T-helper 1 cell treated with Interleukin-12 subunit alpha and Interleukin-12 subunit beta and Interleukin-4 antibody, amounts not matched to agents 30 ng/mL and 1 ng/mL, for 36 hours (primary cell): ENCODE results near the gene MUC21. TPM values are rescaled to one million over a fixed set of nuclear protein-coding genes. Genes with fewer than 3 reads are reported as not detected.
"Not testable (repeated sequence)": the region's sequence is repeated elsewhere in the genome, so short reads cannot be mapped to it uniquely, and the experiment has no call there.

Experiments
- intact Hi-C: fragments of 100-400 bp; cut with micrococcal nuclease; formaldehyde crosslinking; loops from one replicate; pipeline ENCODE4 v1.15.1; 2024
- total RNA-seq: library from RNA; stranded (reverse); gene quantifications from 2 replicates; pipeline ENCODE4 v1.2.3, GENCODE V29; 2022

MUC21 gene
- total RNA-seq, 1 donor from 2014 or later = not detected

DNA sequence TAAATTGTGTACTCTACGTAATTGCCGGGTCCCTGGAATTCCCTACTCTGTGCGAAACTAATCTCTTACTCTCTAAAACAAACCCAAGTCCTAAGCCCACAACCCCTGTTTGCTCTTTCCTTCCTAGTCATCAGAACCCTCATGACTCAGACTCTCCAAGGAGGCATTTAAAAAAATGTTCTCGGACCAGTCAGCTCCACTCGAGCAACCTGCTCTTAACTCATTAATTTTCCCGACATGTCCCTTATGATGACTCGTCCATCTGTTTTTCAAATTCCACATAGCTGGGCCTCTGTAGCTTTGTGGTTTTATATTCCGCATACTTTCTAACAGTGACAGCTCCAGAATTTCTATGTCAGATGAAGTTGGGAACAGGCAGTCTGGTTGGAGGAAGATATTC, 24.2 kb downstream of the MUC21 start:
- intact Hi-C loops = no loop called here

- intact Hi-C loops = no loop called here
These were observed 24.6 kb downstream of the MUC21 start for GRCh38 chr6:31008165-31008564.

DNA sequence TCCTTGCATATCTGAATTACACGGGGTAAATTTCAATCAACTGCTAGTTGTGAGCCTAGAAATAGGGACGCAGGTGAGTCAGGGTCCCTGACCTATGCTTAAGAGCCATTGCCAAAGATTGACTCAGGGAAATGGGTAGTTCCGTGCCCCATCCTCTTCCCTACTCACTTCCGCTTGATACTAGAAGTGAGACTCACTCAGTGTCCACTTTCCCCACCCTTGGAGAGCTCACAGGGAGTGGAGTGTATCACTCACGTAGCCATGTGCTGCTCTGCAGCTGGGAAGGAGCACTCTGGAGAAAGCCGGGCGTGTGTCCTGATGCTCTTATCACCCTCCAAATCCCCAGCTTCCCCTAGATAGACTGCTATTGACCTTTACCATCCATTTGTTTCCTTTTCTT, 26.2 kb downstream of the MUC21 start:
- intact Hi-C loops = no loop called here

GRCh38 chr6:31010393-31011060, 27.0 kb downstream of the MUC21 start, which contains the start of gene MUC22:
Gene MUC22, plus strand, starts transcription at chr6:31010474. Its CDS starts 233 bp downstream, at chr6:31010707.
- intact Hi-C loops = no loop called here

GRCh38 chr6:31011153-31011552, 27.6 kb downstream of the MUC21 start:
- intact Hi-C loops = no loop called here

GRCh38 chr6:31016659-31017299, 33.3 kb downstream of the MUC21 start:
- intact Hi-C loops = no loop called here

DNA sequence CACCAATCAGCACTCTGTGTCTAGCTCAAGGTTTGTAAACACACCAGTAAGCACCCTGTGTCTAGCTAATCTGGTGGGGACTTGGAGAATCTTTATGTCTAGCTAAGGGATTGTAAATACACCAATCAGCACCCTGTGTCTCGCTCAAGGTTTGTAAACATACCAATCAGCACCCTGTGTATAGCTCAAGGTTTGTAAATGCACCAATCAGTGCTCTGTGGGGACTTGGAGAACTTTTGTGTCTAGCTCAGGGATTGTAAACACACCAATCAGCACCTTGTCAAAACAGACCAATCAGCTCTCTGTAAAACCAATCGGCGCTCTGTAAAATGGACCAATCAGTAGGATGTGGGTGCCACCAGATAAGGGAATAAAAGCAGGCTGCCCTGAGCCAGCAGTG, 33.9 kb downstream of the MUC21 start:
- intact Hi-C loops = not testable (repeated sequence)

DNA sequence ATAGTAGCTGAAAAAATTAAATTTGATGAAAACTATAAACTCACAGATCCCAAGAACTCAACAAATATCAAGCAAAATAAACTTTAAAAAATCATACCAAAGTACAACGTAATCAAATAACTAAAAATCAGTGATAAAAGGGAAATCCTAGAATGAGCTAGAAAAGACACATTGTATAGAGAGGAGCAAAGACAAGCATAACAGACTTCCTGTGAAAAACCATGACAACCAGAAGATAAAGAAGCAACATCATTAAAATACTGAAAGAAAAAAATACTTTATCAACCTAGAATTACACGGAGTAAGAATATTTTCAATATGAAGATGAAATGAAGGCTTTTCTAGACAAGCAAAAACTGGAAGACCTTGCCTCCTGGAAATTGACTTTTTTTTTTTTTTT, 36.5 kb downstream of the MUC21 start:
- intact Hi-C loops = no loop called here

- intact Hi-C loops = not testable (repeated sequence)
These were observed 37.2 kb downstream of the MUC21 start for GRCh38 chr6:31020631-31021255.

DNA sequence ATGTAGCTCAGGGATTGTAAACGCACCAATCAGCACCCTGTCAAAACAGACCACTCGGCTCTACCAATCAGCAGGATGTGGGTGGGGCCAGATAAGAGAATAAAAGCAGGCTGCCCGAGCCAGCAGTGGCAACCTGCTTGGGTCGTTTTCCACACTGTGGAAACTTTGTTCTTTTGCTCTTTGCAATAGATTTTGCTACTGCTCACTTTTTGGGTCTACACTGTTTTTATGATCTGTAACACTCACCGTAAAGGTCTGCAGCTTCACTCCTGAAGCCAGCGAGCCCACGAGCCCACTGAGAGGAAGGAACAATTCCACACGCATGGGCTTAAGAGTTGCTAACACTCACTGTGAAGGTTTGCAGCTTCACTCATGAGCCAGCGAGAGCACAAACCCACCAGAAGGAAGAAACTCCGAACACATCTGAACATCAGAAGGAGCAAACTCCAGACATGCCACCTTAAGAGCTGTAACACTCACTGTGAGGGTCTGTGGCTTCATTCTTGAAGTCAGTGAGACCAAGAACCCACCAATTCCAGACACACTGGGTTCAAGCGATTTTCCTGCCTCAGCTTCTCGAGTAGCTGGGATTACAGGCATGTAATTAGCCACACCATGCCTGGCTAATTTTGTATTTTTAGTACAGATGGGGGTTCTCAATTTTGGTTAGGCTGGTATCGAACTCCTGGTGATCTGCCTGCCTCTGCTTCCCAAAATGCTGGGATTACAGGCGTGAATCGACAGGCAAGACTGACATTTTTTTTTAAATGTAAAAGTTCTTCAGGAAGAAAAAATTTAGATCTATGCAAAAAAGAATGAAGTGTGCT, 38.4 kb downstream of the MUC21 start:
- intact Hi-C loops = not testable (repeated sequence)

DNA sequence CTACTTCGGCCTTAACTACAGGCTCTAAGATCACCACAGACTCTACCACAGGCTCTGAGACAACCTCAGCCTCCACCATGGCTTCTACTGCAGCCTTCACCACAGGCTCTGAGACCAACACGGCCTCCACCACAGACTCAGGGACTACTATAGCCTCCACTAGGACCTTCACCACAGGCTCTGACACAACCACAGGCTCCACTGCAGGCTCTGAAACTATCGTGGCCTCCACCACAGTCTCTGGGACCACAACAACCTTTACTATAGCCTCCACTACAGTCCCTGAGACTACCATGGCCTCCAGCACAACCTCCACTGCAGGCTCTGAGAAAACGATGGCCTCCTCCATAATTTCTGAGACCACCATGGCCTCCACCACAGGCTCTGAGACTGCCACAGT, 42.1 kb downstream of the MUC21 start:
- intact Hi-C loops = no loop called here

- intact Hi-C loops = no loop called here
These were observed 47.6 kb downstream of the MUC21 start for GRCh38 chr6:31031095-31031494.

GRCh38 chr6:31033075-31033474, 49.6 kb downstream of the MUC21 start:
- intact Hi-C loops = no loop called here

- intact Hi-C loops = no loop called here
These were observed 52.5 kb downstream of the MUC21 start for GRCh38 chr6:31035862-31036497.

GRCh38 chr6:31037169-31037568, 53.7 kb downstream of the MUC21 start:
- intact Hi-C loops = no loop called here

DNA sequence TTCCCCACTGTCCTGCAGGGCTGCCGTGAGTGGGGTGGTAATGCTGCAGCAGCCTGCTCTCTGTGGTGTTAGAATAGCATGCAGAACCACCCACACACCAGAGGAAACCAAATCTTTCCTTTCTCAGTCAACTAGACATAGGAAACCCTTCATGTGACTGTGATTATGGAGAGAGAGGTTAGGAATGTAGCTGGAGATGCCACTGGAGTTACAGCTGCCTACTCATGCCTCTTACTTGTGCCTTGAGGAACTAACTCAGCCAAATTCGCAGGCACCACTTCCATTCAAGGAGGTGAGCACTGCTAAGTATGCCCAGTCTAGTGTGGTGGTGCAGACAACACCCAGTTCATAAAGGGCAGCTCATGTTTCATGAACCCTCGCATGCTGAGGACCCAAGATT, 54.2 kb downstream of the MUC21 start:
- intact Hi-C loops = no loop called here

DNA sequence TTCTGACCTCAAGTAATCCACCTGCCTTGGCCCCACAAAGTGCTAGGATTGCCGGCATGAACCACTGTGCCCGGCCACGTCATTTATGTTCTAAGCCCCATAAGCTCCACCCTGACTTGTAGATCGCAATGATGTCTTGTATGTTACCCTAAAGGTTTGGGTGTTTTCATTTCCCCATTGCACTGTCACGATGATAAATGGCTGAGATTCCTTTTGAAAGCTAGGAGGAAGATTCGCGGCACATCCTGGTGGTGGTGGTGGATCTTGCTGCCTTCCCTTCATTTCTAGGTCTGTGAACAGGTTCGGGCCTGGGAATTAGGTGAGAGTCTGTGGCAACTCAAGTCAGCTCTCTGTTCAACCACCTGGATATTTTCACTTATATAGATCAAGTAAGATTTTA, 55.0 kb downstream of the MUC21 start:
- intact Hi-C loops = no loop called here
